Ascending aorta (tissue), 2 donors: Measurements from ENCODE around the gene CPSF7. TPM values are rescaled to one million over a fixed set of nuclear protein-coding genes. Genes with fewer than 3 reads are reported as not detected.

Experiments
- DNase-seq, 2 donors: peaks; one replicate each; pipeline ENCODE4 v3.0.0-alpha.2; 2019; ENCODE audit warnings: low spot score in 2 of 2
- H3K27ac ChIP-seq, 2 donors: fragments of 200-600 bp; sonication (generic); one replicate each; pipeline ENCODE4 v1.5.1; 2016 to 2017; ENCODE audit warnings: mild to moderate bottlenecking in 1 of 2
- H3K27me3 ChIP-seq: fragments of 200-600 bp; sonication (generic); one replicate; pipeline ENCODE4 v1.5.1; 2017
- H3K36me3 ChIP-seq, 2 donors: fragments of 200-600 bp; sonication (generic); one replicate each; pipeline ENCODE4 v1.5.1; 2016
- H3K4me1 ChIP-seq, 2 donors: fragments of 200-600 bp; sonication (generic); one replicate each; pipeline ENCODE4 v1.5.1; 2016 to 2017; ENCODE audit warnings: mild to moderate bottlenecking in 1 of 2
- H3K4me3 ChIP-seq, 2 donors: fragments of 200-600 bp; sonication (generic); one replicate each; pipeline ENCODE4 v1.5.1; 2016 to 2017; ENCODE audit warnings: mild to moderate bottlenecking in 1 of 2
- H3K9me3 ChIP-seq, 2 donors: fragments of 200-600 bp; sonication (generic); one replicate each; pipeline ENCODE4 v1.5.1; 2016
- CTCF ChIP-seq, 3 experiments: fragments of 200-600 bp in 2 of 3; fragments of 450-650 bp in 1 of 3; sonication (generic) in 2 of 3; IDR thresholded peaks; one replicate each; pipeline ENCODE4 v1.5.1; 2016 to 2019; ENCODE audit warnings: antibody characterized with exemption in 3 of 3, mild to moderate bottlenecking in 1 of 3, moderate library complexity in 1 of 3
- intact Hi-C: fragments of 100-400 bp; cut with DNase I; formaldehyde crosslinking; loops from one replicate; pipeline ENCODE4 v1.15.1; 2023
- total RNA-seq: library from RNA; depleted of rRNA; stranded (reverse); fragments of >200 nt; gene quantifications from one replicate; pipeline ENCODE4 v1.1.0, GENCODE V29; 2016

Gene CPSF7
- total RNA-seq, 1 donor from 2014 or later: 22.9 TPM

- H3K9me3 ChIP-seq: no peaks in the 10 kb centered on the region
- peaks cover 21 to 59% of the 10 kb centered on the region in 2 donors for H3K36me3 ChIP-seq
- TF ChIP-seq CTCF (IDR thresholded peaks at IDR 0.05): no peak
- H3K27ac ChIP-seq: peak overlapping the region in 1 of 2 donors; percentile 8
- no peak for DNase-seq
- no peaks in the 10 kb centered on the region for H3K27me3 ChIP-seq
- no peak overlapping the region for H3K4me3 ChIP-seq
- intact Hi-C loops: loop anchor here (2.0 to 10.0 kb wide), 2 partner anchors 25 to 137 kb away; partner anchors contain the start of gene SYT7
- peaks cover 5 to 16% of the 10 kb centered on the region in 2 donors for H3K4me1 ChIP-seq
These were observed 18.1 kb upstream of the CPSF7 start for GRCh38 chr11:61447601-61448551.

- Histone ChIP-seq H3K36me3 (peaks cover 21 to 68% of the 10 kb centered on the region in 2 donors), H3K4me3 (no peak overlapping the region), H3K27ac (peak overlapping the region; percentile 36 to 73), H3K9me3 (no peaks in the 10 kb centered on the region), H3K27me3 (no peaks in the 10 kb centered on the region), H3K4me1 (peaks cover 5 to 16% of the 10 kb centered on the region in 2 donors)
- TF ChIP-seq CTCF (IDR thresholded peaks at IDR 0.05): peak; percentile 83 to 92 (median 84)
- intact Hi-C loops: loop anchor here (1.0 to 10.0 kb wide), 4 partner anchors 27 to 192 kb away; partner anchors contain the start of gene SYT7
- peak; percentile 67 to 96 for DNase-seq
These were observed 16.5 kb upstream of the CPSF7 start for GRCh38 chr11:61446211-61446651.

GRCh38 chr11:61445516-61445915, 15.7 kb upstream of the CPSF7 start:
- intact Hi-C loops: loop anchor here (10.0 kb wide), 1 partner anchor 139 kb away; the partner anchor contains the start of gene SYT7
- Histone ChIP-seq H3K36me3 (peaks cover 27 to 66% of the 10 kb centered on the region in 2 donors), H3K27ac (peak overlapping the region; percentile 36 to 73)

GRCh38 chr11:61442616-61443015, 12.8 kb upstream of the CPSF7 start:
- Histone ChIP-seq H3K4me1 (peaks cover 5 to 16% of the 10 kb centered on the region in 2 donors), H3K27ac (no peak overlapping the region), H3K9me3 (no peaks in the 10 kb centered on the region), H3K36me3 (peaks cover 42 to 69% of the 10 kb centered on the region in 2 donors), H3K27me3 (no peaks in the 10 kb centered on the region), H3K4me3 (no peak overlapping the region)
- TF ChIP-seq CTCF (IDR thresholded peaks at IDR 0.05): no peak
- no peak for DNase-seq
- intact Hi-C loops: loop anchor here (10.0 kb wide), 1 partner anchor 142 kb away; the partner anchor contains the start of gene SYT7

More at GRCh38 chr11:61445516-61445915, 15.7 kb upstream of the CPSF7 start:
- no peak overlapping the region for H3K4me3 ChIP-seq
- no peak for TF ChIP-seq CTCF (IDR thresholded peaks at IDR 0.05)
- DNase-seq: no peak
- H3K4me1 ChIP-seq: peaks cover 5 to 16% of the 10 kb centered on the region in 2 donors
- H3K9me3 ChIP-seq: no peaks in the 10 kb centered on the region
- no peaks in the 10 kb centered on the region for H3K27me3 ChIP-seq

GRCh38 chr11:61439615-61440014, 9.8 kb upstream of the CPSF7 start:
- intact Hi-C loops: loop anchor here (10.0 kb wide), 1 partner anchor 145 kb away; the partner anchor contains the start of gene SYT7

More at GRCh38 chr11:61439615-61440014, 9.8 kb upstream of the CPSF7 start:
- DNase-seq: no peak
- Histone ChIP-seq H3K36me3 (peaks cover 45 to 60% of the 10 kb centered on the region in 2 donors), H3K9me3 (no peaks in the 10 kb centered on the region), H3K4me1 (peaks cover 0 to 6% of the 10 kb centered on the region in 2 donors), H3K27ac (no peak overlapping the region), H3K4me3 (no peak overlapping the region), H3K27me3 (no peaks in the 10 kb centered on the region)
- TF ChIP-seq CTCF (IDR thresholded peaks at IDR 0.05): no peak
